Heart right ventricle (tissue), 16 donors: ENCODE measurements around the gene ZFP69B. TPM values are rescaled to one million over a fixed set of nuclear protein-coding genes. Genes with fewer than 3 reads are reported as not detected.

Experiments used
- ATAC-seq, 8 donors: fragments of 200-7000 bp; cut with Tn5 transposase; one replicate each; pipeline ENCODE4 v1.9.1; 2020; ENCODE audit warnings: mild to moderate bottlenecking in 8 of 8, moderate library complexity in 8 of 8, moderate number of reproducible peaks in 1 of 8
- DNase-seq, 2 donors: peaks; one replicate each; pipeline ENCODE4 v3.0.0-alpha.2; 2020
- H3K27ac ChIP-seq, 10 donors: fragments of 200-600 bp; sonication (generic) in 2 of 10; one replicate each; pipeline versions ENCODE4 v1.5.0 to v1.8.0; 2020 to 2022; ENCODE audit warnings: mild to moderate bottlenecking in 3 of 10
- H3K27me3 ChIP-seq, 7 donors: fragments of 200-600 bp; one replicate each; pipeline ENCODE4 v1.8.0; 2021 to 2022; ENCODE audit warnings: mild to moderate bottlenecking in 2 of 7
- H3K36me3 ChIP-seq, 9 donors: fragments of 200-600 bp; sonication (generic) in 1 of 9; one replicate each; pipeline versions ENCODE4 v1.5.0 to v1.8.0; 2020 to 2022; ENCODE audit warnings: mild to moderate bottlenecking in 2 of 9
- H3K4me1 ChIP-seq, 9 donors: fragments of 200-600 bp; sonication (generic) in 1 of 9; one replicate each; pipeline versions ENCODE4 v1.5.0 to v1.8.0; 2020 to 2022; ENCODE audit warnings: mild to moderate bottlenecking in 4 of 9
- H3K4me3 ChIP-seq, 10 donors: fragments of 200-600 bp; sonication (generic) in 2 of 10; one replicate each; pipeline versions ENCODE4 v1.5.0 to v1.8.0; 2020 to 2022; ENCODE audit warnings: mild to moderate bottlenecking in 7 of 10, moderate library complexity in 2 of 10
- H3K9me3 ChIP-seq, 11 donors: fragments of 200-600 bp in 10 of 11; sonication (generic) in 2 of 11; one replicate each; pipeline versions ENCODE4 v1.5.0 to v1.8.0; 2013 to 2022; ENCODE audit warnings: mild to moderate bottlenecking in 2 of 11, control low read depth in 1 of 11, moderate library complexity in 1 of 11
- CTCF ChIP-seq, 9 donors: fragments of 200-600 bp; sonication (generic) in 2 of 9; IDR thresholded peaks; one replicate each; pipeline versions ENCODE4 v1.5.0 to v1.8.0; 2021 to 2022; ENCODE audit warnings: antibody characterized with exemption in 9 of 9, mild to moderate bottlenecking in 5 of 9, moderate library complexity in 1 of 9
- WGBS, 2 donors: extraction: QIAGEN DNeasy Blood & Tissue Kit; methylation state at CpG; one replicate each; pipeline ENCODE4 v1.1.7; 2013; ENCODE audit warnings: inconsistent platforms in 1 of 2; 5-methylcytosine and 5-hydroxymethylcytosine counted together
- intact Hi-C, 10 donors: fragments of 100-400 bp; cut with DNase I; formaldehyde crosslinking; loops; one replicate each; pipeline versions ENCODE4 v1.11.1 to v1.14.2; 2022
- polyA plus RNA-seq, 2 donors: library from polyadenylated mRNA; stranded (reverse); fragments of 200-250 nt; gene quantifications; one replicate each; pipeline ENCODE4 v1.2.3, GENCODE V29; 2013
- total RNA-seq, 10 donors: library from RNA; stranded (reverse); fragmentation: NEBNext Ultra II Directional in 3 of 10; extraction: Animal tissue kit (Norgen Biotek cat#: 25700) in 3 of 10; gene quantifications; one replicate each; pipeline versions ENCODE4 v1.2.1 to v1.2.4, GENCODE V29; 2021 to 2023
- donor health status: Arrhythmogenic right ventricular cardiomyopathy.
- donor health status: ischemic (EF 13 %, LVEDD 7.1; RV severe dilation, severe dysfunction).
- donor health status: healthy with polysubstance abuse.
- donor health status: DM: no; HTN: yes; CAD: no.
- donor health status: DM: no; HTN: no; CAD: no.
- donor health status: ischemic (EF 25% LVEDD 6.9; RV normal size, moderate dysfunction).
- donor health status: ischemic (EF 25% LVEDD 5.7; RV mildly dilated, moderate dysfunction).
- donor health status: healthy.
- donor health status: DM: yes; HTN: yes; CAD: no.
- donor health status: Ischemic cardiomyopathy.
- donor health status: ischemic (EF 35%, LVEDD 5.7; RV mildly dilated, moderate dysfunction).
- donor health status: nonischemic (EF 11% LVEDD 7.7; RV severe dilation, severe dysfunction).
- donor health status: DM: yes; HTN: yes; CAD: no.
- donor health status: PGD.
- donor health status: ischemic (EF 29% LVEDD 5.4; RV normal size, mild dysfunction).
- donor health status: nonischemic (EF 23%, LVEDD 6.1; RV moderate dilation, normal function).

The ZFP69B gene
- total and polyA plus RNA-seq, 12 donors = 0.37 to 2.2 (median 1.0) TPM

DNA sequence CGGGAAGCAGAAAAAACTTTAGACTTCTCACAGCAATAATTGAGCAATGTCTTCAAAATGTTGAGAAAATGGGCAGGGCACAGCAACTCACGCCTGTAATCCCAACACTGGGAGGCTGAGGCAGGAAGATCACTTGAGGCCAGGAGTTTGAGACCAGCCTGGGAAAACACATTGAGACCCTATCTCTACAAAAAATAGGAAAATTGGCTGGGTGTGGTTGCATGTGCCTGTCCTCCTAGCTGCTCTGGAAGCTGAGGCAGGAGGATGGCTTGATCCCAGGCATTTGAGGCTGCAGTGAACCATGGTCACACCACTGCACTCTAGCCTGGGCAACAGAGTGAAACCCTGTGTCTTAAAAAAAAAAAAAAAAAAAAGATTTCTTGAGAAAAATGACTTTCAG, 19.1 kb downstream of the ZFP69B start:
- H3K4me3 ChIP-seq = no peak overlapping the region
- intact Hi-C loops = no loop called here
- ATAC-seq = no peak
- no peaks in the 10 kb centered on the region for H3K4me1 ChIP-seq
- no peak for DNase-seq
- H3K9me3 ChIP-seq = peaks cover 0 to 97% (median 59%) of the 10 kb centered on the region in 11 donors
- TF ChIP-seq CTCF (IDR thresholded peaks at IDR 0.05) = no peak
- H3K36me3 ChIP-seq = peaks cover 0 to 10% (median 0%) of the 10 kb centered on the region in 9 donors
- WGBS, 2 donors = 95% methylated on average over 2 of the region's 2 CpGs
- no peak overlapping the region for H3K27ac ChIP-seq
- no peaks in the 10 kb centered on the region for H3K27me3 ChIP-seq

DNA sequence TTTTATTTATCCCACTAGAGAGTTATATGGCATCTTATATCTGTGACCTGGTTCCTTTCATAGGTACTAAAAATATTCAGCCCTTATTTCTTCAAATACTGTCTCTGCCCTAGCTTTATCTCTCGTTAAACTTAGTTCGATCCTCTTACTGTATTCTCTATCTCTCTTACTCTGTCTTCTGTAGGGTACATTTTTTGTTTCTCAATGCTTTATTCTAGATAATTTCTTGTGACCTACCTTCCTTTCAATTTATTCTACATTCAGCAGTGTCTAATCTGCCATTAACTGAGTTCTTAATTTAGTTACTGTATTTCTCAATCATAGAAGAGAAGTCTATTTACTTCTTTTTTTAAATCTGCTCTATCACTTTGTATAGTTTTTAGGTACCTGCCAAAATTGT, 25.0 kb downstream of the ZFP69B start:
- DNase-seq (no peak), ATAC-seq (no peak)
- Histone ChIP-seq H3K36me3 (peaks cover 0 to 8% (median 0%) of the 10 kb centered on the region in 9 donors), H3K4me3 (no peak overlapping the region), H3K4me1 (peaks cover 0 to 12% (median 8%) of the 10 kb centered on the region in 9 donors), H3K27ac (no peak overlapping the region), H3K27me3 (no peaks in the 10 kb centered on the region), H3K9me3 (peaks cover 0 to 59% (median 18%) of the 10 kb centered on the region in 11 donors)
- WGBS, 2 donors = 88 to 90% methylated on average over 2 of the region's 2 CpGs
- TF ChIP-seq CTCF (IDR thresholded peaks at IDR 0.05) = no peak
- intact Hi-C loops = no loop called here

DNA sequence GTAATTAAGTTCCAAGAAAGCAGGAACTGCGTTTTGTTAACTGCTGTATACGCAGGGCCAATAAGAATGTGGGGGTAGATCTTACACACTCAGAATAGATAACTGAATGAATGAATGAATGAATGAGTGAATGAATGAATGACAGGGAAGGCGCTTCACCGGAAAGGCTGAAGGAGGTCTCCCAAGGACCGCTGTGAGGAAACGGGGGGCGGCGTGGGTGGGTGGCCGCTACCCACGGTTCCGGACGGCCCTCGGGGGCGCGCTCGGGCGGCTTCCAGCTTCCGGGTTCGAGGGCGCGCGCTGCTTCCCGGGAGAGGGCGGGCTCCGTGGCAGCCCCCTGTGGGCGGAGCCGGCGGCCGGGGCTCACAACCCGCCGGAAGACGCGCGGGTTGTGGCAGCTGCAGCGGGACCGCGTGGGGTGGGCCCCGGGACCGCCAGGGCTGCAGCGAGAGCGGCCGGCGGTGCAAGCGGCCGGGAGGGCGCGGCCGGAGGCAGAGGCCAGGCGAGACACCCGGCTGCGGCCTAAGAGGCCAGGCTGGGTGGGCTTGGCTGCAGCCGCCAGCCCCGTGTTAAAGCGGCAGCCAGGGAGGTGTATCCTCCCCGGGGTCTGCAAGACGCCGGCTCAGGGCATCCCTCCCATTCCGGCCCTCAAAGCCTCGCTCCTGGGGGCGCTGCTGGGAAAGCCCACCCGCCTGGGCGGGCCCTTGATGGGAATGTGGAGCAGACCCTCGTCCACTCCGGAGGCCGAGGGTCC, 26.8 kb downstream of the ZFP69B start, which contains the start of gene ZFP69:
ZFP69 (plus strand) TSS at position 367 of the 754 bp plus-strand sequence. CDS start 2,072 bp downstream, outside the sequence.
- intact Hi-C loops = no loop called here
- Histone ChIP-seq H3K36me3 (peaks cover 0 to 15% (median 8%) of the 10 kb centered on the region in 9 donors), H3K27me3 (no peaks in the 10 kb centered on the region), H3K9me3 (peaks cover 0 to 46% (median 9%) of the 10 kb centered on the region in 11 donors), H3K4me3 (peak within 1 kb of the TSS; percentile 58 to 97 (median 90)), H3K4me1 (peaks cover 0 to 12% (median 8%) of the 10 kb centered on the region in 9 donors), H3K27ac (peak within 1 kb of the TSS in 9 of 10 donors; percentile 13 to 84 (median 68))
- peak; percentile 93 to 98 (median 96) for ATAC-seq
- 0 to 1% methylated on average over 64 to 65 of the region's 65 CpGs for WGBS, 2 donors
- peak; percentile 67 to 81 for DNase-seq
- no peak for TF ChIP-seq CTCF (IDR thresholded peaks at IDR 0.05)

GRCh38 chr1:40477678-40478053, 27.4 kb downstream of the ZFP69B start:
- intact Hi-C loops = no loop called here
- no peak for TF ChIP-seq CTCF (IDR thresholded peaks at IDR 0.05)

More at GRCh38 chr1:40477678-40478053, 27.4 kb downstream of the ZFP69B start:
- Histone ChIP-seq H3K27ac (peak overlapping the region in 9 of 10 donors; percentile 13 to 84 (median 68)), H3K4me1 (peaks cover 0 to 12% (median 8%) of the 10 kb centered on the region in 9 donors), H3K27me3 (no peaks in the 10 kb centered on the region), H3K4me3 (peak overlapping the region; percentile 58 to 97 (median 90)), H3K36me3 (peaks cover 0 to 20% (median 8%) of the 10 kb centered on the region in 9 donors), H3K9me3 (peaks cover 0 to 45% (median 9%) of the 10 kb centered on the region in 11 donors)
- DNase-seq (peak in 1 of 2 donors; percentile 6), ATAC-seq (peak; percentile 10 to 78 (median 53))
- WGBS, 2 donors = 3% methylated on average over 17 of the region's 17 CpGs
